Measurements from ENCODE around the gene ZSWIM3. TPM values are rescaled to one million over a fixed set of nuclear protein-coding genes. Genes with fewer than 3 reads are reported as not detected.
A peak's percentile ranks its signal among the peaks of the same experiment; 100 is the strongest.

ZSWIM3 gene
- total and polyA plus RNA-seq, 2 of the 13 experiments (the other 11 are each of a cell fraction or from before 2014, with no cell fraction given): 5.2 to 5.8 TPM

DNA sequence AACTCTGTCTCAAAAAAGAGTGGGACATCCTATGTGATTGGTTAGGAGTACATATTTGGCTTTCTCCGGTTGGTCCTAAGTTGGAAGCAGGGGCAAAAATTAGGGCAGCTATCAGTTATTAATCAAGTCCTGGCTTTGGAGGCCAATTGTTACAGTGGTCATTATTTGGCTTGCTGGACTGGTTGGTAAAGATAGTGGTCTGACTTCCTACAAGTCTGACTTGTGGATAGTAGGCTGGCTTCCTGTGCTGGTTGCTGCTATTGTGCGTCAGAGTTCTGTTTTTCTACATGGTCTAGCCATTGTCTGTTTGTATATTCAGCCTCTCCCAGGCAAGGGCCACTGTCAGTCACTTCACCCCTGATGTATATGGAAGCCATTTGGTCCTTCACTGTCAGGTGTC is 7.2 kb upstream of the ZSWIM3 start:
- no peak overlapping the region for H3K4me2 ChIP-seq (ENCODE audit: low read depth, low read length)
- in situ Hi-C loops (cut with HindIII; ENCODE audit: extremely low pct_ligation_motif_present, low pct_unique_long_range_greater_than_20kb): no loop called here
- ChIA-PET POLR2A (interaction anchor here (2.0 kb wide), 1 partner anchor 11 kb away, joined by 6 read pairs; no protein-coding TSS in a partner anchor), CTCF (ENCODE audit: low intra/inter-chr PET ratio, low total read pairs) (no interaction called here)
- TF ChIP-seq ZNF792 (CRISPR knock-in tag; IDR thresholded peaks at IDR 0.05): peak; percentile 98
- TF ChIP-seq, protein P1, sequence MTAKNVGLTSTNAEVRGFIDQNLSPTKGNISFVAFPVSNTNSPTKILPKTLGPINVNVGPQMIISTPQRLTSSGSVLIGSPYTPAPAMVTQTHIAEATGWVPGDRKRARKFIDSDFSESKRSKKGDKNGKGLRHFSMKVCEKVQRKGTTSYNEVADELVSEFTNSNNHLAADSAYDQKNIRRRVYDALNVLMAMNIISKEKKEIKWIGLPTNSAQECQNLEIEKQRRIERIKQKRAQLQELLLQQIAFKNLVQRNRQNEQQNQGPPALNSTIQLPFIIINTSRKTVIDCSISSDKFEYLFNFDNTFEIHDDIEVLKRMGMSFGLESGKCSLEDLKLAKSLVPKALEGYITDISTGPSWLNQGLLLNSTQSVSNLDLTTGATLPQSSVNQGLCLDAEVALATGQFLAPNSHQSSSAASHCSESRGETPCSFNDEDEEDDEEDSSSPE (CRISPR knock-in tag; IDR thresholded peaks at IDR 0.05): no peak
- H2AFZ ChIP-seq (ENCODE audit: low read length): no peak overlapping the region
- no peaks in the 10 kb centered on the region for H4K20me1 ChIP-seq (ENCODE audit: insufficient read depth, low read length)
- no peaks in the 10 kb centered on the region for H3K79me2 ChIP-seq (ENCODE audit: insufficient read depth, low read length)
- H3K27ac ChIP-seq (ENCODE audit: extremely low read length, insufficient read depth, low read length): no peak overlapping the region
- intact Hi-C loops (cut with micrococcal nuclease; ENCODE audit: unreplicated experiment): no loop called here
- FAIRE-seq (no peak), ATAC-seq (no peak), DNase-seq (ENCODE audit: low spot score) (no peak)
- no peaks in the 10 kb centered on the region for H3K9me3 ChIP-seq (ENCODE audit: low read length)
- WGBS (ENCODE audit: low lambda C conversion rate): 100% methylated on average over 2 of the region's 2 CpGs
- H3K9ac ChIP-seq (ENCODE audit: insufficient read depth, low read depth, low read length): no peak overlapping the region
- H3K36me3 ChIP-seq (replicated peaks in 1 of 2; ENCODE audit: control insufficient read depth in 1 of 2, insufficient read depth in 2 of 2, low read length in 2 of 2): peaks cover 7 to 11% of the 10 kb centered on the region in 2 experiments; a peak in 4 of 5 replicates
- no peak overlapping the region for H3K4me3 ChIP-seq (replicated peaks in 1 of 3; ENCODE audit: insufficient read depth in 1 of 3, low read depth in 2 of 3, low read length in 3 of 3)
- peaks cover 4% of the 10 kb centered on the region; the same call in 1 of the 2 replicates for H3K4me1 ChIP-seq (ENCODE audit: insufficient read depth, low read length)
- no peaks in the 10 kb centered on the region for H3K27me3 ChIP-seq (ENCODE audit: control insufficient read depth in 1 of 2, insufficient read depth in 2 of 2, low read length in 2 of 2)
- BruUV-seq (replicated peaks): no TSS peak

DNA sequence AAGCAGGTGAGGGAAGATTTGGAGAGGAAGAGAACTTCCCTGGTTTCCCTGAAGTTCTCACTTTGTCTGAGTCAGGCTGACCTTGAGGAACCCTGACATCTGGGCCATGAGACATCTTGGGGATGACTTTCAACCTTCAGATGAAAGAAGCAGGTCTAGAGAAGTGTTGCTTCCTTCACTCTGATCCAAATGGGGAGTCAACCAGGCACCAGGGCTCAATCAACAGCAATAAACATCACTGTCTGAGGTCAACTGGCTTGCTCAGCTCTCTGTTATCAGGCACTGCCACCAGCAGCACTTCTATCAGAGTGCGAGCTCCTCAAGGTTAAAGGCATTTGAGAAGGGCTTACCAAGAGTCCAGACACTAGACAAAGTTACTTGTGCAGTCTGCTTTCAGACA is 6.5 kb upstream of the ZSWIM3 start:
- in situ Hi-C loops (cut with HindIII; ENCODE audit: extremely low pct_ligation_motif_present, low pct_unique_long_range_greater_than_20kb): no loop called here
- no peak for TF ChIP-seq FOXJ3 (CRISPR knock-in tag; IDR thresholded peaks at IDR 0.05; ENCODE audit: borderline replicate concordance)
- 0 out of 2 replicates have a peak, but pooled peaks have one; percentile 50 for TF ChIP-seq ATF7-NPFF (CRISPR knock-in tag; IDR thresholded peaks at IDR 0.05; ENCODE audit: low read depth)

More for the DNA sequence above, 6.5 kb upstream of the ZSWIM3 start:
- intact Hi-C loops (cut with micrococcal nuclease; ENCODE audit: unreplicated experiment): no loop called here
- H3K4me2 ChIP-seq (ENCODE audit: low read depth, low read length): no peak overlapping the region
- ATAC-seq: no peak
- no peaks in the 10 kb centered on the region for H3K79me2 ChIP-seq (ENCODE audit: insufficient read depth, low read length)
- H3K4me3 ChIP-seq (replicated peaks in 1 of 3; ENCODE audit: insufficient read depth in 1 of 3, low read depth in 2 of 3, low read length in 3 of 3): no peak overlapping the region
- no peaks in the 10 kb centered on the region for H3K9me3 ChIP-seq (ENCODE audit: low read length)
- peaks cover 5 to 7% of the 10 kb centered on the region in 2 experiments; a peak in 2 of 5 replicates for H3K36me3 ChIP-seq (replicated peaks in 1 of 2; ENCODE audit: control insufficient read depth in 1 of 2, insufficient read depth in 2 of 2, low read length in 2 of 2)
- BruUV-seq (replicated peaks): no TSS peak
- ChIA-PET CTCF (ENCODE audit: low intra/inter-chr PET ratio, low total read pairs) (no interaction called here), POLR2A (interaction anchor here (2.7 kb wide), 1 partner anchor 17 kb away, joined by 17 read pairs; the partner anchor contains the start of gene SNX21)
- H4K20me1 ChIP-seq (ENCODE audit: insufficient read depth, low read length): no peaks in the 10 kb centered on the region
- WGBS (ENCODE audit: low lambda C conversion rate): 100% methylated on average over 1 of the region's 1 CpG
- no peak overlapping the region for H2AFZ ChIP-seq (ENCODE audit: low read length)
- no peak overlapping the region for H3K9ac ChIP-seq (ENCODE audit: insufficient read depth, low read depth, low read length)
- no peaks in the 10 kb centered on the region for H3K27me3 ChIP-seq (ENCODE audit: control insufficient read depth in 1 of 2, insufficient read depth in 2 of 2, low read length in 2 of 2)
- H3K27ac ChIP-seq (ENCODE audit: extremely low read length, insufficient read depth, low read length): no peak overlapping the region
- DNase-seq (ENCODE audit: low spot score): no peak
- peaks cover 7% of the 10 kb centered on the region for H3K4me1 ChIP-seq (ENCODE audit: insufficient read depth, low read length)
- FAIRE-seq: no peak

All from HepG2 (cell line).